ENCODE results near the gene MAD2L1.

DNA sequence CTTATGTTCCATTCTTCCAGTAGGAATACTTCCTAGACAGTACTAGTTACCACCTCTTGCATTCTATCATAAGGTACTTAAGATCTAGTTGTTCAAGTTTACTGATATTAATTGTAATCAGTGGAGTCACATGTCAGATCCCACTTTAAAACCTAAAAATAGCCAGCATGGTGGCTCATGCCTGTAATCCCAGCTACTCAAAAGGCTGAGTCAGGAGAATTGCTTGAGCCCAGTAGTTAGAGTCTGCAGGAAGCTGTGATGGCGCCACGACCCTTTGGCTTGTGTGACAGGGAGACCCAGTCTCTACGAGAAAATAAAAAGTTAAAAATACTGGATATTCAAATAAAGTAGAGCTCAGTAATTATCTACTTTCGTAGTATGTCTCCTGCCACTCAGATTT is 57.7 kb downstream of the MAD2L1 start:
- TF ChIP-seq POLR2AphosphoS5 (IDR thresholded peaks at IDR 0.05; ENCODE audit: low read depth, low read length) (no peak), TAF1 (IDR thresholded peaks at IDR 0.05; ENCODE audit: borderline replicate concordance, low read depth, low read length) (no peak), POLR2A (IDR thresholded peaks at IDR 0.05; ENCODE audit: low read depth, low read length) (no peak)
